ENCODE measurements around the gene UVRAG.

- TF ChIP-seq POLR2AphosphoS5 (IDR thresholded peaks at IDR 0.05), result no peak
- TF ChIP-seq, protein P1, sequence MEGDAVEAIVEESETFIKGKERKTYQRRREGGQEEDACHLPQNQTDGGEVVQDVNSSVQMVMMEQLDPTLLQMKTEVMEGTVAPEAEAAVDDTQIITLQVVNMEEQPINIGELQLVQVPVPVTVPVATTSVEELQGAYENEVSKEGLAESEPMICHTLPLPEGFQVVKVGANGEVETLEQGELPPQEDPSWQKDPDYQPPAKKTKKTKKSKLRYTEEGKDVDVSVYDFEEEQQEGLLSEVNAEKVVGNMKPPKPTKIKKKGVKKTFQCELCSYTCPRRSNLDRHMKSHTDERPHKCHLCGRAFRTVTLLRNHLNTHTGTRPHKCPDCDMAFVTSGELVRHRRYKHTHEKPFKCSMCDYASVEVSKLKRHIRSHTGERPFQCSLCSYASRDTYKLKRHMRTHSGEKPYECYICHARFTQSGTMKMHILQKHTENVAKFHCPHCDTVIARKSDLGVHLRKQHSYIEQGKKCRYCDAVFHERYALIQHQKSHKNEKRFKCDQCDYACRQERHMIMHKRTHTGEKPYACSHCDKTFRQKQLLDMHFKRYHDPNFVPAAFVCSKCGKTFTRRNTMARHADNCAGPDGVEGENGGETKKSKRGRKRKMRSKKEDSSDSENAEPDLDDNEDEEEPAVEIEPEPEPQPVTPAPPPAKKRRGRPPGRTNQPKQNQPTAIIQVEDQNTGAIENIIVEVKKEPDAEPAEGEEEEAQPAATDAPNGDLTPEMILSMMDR (IDR thresholded peaks at IDR 0.05), result no peak
Measured at GRCh38 chr11:76023236-76024068, 208.4 kb downstream of the UVRAG start.

All from upper lobe of left lung (tissue), 4 donors.